HG03039 (cell line): ENCODE results near the gene NUDT22.
"Not testable (repeated sequence)": the region's sequence is repeated elsewhere in the genome, so short reads cannot be mapped to it uniquely, and the experiment has no call there.

Experiments
- ATAC-seq: cut with Tn5 transposase; IDR thresholded peaks from one replicate; pipeline ENCODE4 v1.9.1; 2021; ENCODE audit warnings: mild to moderate bottlenecking, moderate library complexity; ENCODE audit not compliant: unreplicated experiment

Gene NUDT22

DNA sequence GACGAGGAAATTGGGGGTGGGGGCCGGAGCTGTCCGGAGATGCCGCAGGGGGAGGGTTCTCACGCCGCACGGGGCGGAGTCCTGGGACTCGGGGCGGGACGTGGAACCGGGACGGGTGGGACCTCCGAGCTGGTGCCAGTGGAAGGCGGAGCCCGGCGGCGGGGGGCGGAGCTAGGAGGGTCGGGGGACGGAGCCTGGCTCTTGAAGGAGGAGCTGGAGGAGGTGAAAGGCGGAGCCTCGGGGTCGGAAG, 15.1 kb downstream of the NUDT22 start:
- peak; percentile 66 for ATAC-seq

DNA sequence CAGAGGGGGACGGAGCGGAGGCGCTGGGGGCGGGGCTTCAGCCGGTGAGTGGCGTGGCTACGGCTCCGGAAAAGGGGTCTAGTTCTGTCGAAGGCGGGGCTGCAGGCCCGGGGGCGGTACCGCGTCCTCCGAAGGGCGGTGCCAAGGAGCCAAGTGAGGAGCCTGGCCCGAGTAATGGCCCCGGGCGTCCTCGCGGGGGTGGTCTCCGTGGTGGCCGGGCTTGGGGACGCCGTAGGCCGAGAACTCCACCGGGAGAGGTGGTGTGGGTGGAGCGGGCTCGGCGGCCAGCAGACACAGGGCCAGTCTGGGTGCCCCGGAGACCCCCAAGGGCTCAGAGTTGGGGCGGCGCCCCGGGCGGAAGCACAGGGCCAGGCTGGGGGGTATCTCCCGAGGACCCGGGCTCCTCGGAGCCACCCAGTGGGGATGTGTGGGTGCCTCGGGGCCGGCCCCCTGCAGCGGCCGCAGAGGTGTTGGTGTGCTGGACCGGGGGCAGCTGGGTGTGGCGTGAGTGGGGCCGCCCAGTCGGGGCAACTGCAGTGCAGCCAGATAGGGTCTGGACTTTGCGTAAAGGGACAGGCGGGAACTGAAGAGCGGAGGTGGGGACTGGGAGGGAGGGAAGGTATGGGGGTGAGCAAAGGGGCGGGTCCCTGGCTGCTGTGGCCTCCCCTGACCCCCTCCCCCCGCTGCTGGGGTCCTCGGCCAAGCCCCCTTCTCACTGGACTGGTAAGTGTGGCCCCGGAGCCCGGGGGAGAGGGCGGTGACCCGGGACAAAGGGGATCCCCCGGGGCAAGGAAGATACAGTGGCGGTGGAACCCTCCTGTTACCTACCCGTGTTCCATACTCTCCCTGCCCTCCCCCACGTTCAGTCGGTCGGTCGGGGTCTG, 15.7 kb downstream of the NUDT22 start:
- ATAC-seq: peak; percentile 6

DNA sequence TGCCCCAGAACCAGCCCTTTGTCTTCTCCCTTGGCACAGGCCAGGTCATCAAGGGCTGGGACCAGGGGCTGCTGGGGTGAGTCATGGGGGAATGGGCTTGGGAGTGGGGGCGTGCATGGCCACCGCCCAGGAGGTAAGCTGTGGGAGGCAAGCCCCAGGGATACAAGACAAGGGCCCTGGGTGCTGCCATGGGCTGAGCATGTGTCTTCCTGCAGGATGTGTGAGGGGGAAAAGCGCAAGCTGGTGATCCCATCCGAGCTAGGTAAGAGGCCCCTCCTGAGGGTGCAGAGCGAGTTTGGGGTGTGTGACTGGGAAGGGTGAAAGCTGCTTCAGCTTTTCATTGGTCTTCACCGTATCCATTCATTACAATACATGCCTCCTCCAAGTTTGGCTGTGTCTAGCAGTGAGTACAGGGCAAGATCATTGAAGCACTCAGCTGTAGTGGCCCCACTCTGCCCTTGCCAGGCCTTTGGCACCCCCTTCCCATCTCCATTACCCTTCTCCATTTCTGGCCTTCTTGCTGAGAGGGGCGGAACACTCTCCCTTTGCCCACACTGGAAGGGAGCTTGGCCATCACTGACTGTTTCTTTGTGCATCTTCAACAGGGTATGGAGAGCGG, 17.3 kb downstream of the NUDT22 start:
- ATAC-seq: no peak

- no peak for ATAC-seq
Observed at GRCh38 chr11:64244107-64244506, 18.0 kb downstream of the NUDT22 start.

DNA sequence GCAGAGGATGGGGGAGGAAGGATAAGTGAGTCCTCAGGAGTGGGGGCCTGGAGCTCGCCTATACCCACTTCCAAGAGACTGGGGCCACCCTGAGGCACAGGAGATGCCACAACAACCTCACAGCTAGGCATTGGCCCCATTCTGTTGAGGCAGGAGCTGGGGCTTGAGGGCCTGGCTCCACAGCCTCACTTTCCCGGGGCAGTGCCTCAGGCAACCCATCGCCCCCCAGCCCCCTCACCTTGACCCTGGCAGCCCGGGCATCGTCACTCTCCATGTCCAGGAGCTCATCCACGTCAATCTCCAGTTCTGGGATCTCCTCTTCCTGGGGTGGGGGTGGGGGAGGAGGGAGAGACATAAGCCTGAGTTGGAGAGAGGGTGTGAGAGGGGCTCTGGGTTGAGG, 18.9 kb downstream of the NUDT22 start:
- ATAC-seq: no peak

DNA sequence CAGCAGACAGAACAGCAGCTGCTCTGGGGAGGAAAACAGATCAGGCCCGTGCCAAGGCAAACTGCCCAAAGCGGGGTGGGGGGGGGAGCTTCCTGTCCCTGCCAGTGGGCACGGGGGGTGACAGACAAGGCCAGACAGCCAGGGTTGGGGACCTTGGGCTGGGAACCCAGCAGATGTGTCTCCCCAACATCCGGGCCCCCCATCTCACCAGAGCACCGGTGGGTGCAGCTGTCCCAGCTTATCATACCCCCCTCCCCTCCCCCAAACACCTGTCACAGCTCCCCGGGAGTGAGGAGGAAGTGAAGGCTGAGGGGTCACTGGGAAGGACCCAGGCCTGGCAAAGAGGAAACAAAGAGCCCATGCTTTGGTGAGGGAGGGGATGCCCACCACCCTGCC, 19.3 kb downstream of the NUDT22 start:
- ATAC-seq: no peak

GRCh38 chr11:64245797-64246620, 19.9 kb downstream of the NUDT22 start:
- no peak for ATAC-seq

DNA sequence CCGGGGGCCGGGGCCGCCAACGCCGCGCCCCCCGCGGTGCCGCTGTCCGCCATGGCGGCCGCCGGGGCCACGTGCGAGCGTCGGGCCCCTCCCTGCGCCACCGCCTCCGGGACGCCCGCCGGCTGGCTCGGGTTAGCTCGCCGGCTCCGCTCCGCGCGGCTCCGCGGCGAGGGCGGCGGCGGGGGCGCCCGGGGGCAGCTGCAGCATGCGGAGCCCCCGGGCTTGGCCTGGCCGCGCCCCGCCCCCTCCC, 20.5 kb downstream of the NUDT22 start:
- ATAC-seq: not testable (repeated sequence)

GRCh38 chr11:64246871-64247728, 21.0 kb downstream of the NUDT22 start, which contains the start of gene PPP1R14B:
Gene PPP1R14B, minus strand, starts transcription at chr11:64246943. Its CDS starts 270 bp downstream, at chr11:64246673.
- ATAC-seq: no peak

DNA sequence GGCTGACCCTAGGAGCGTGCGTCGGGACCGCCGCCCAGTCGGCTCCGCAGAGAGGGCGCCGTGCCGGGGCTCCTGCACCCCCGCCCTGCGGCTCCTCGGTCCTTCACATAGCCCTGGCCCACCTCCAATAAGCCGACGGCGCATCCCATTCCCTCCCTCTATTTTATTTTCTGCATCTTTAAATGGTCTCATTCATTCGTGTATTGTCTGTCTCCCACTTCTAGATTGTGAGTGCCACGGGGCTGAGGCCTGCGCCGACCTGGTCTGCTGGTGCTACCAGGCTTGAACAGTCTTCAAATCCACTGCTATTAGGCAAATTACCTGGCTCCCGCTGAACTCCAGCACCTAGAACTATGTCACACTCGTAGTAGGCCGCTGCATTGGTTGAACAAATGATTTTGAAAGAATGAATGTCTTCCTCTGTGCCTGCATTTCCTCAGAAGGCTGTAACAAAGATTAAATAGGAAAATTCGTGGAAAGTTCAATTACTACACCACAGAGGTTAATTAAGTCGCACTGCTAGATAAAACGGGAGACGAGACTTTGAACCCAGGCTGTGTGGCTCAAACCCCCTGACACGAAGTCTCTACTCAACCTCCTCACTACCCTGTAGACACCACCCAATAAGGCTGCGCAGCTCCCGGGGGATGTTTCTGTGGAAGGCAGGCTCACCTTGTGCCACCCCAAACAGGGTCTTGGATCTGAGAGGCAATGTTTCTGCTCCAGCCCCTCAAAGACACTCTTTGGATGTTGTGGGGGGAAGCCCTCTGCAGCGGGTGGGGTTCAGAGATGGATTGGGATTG, 21.9 kb downstream of the NUDT22 start:
- no peak for ATAC-seq

GRCh38 chr11:64248578-64248977, 22.5 kb downstream of the NUDT22 start:
- no peak for ATAC-seq

DNA sequence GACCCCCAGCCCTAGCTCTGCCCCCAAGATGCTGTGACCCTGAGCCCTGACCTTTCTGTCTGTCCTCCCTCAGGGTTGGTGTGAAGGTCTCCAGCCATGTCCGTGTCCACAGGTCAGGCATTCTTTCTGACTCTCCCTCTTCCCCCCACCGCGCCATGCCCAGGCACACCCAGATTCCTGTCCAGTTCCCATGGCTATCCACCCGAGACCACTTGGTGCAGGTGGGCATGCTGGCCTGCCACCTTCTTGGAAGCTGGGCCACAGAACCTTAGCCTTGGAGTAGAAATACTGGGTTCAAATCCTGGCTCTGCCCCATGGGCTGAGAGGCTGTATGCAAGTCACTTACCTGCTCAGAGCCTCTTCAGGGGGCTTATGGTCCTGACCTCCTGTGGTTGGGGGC, 23.0 kb downstream of the NUDT22 start:
- ATAC-seq: no peak

- ATAC-seq: no peak
Observed at GRCh38 chr11:64249563-64250414, 23.7 kb downstream of the NUDT22 start.

GRCh38 chr11:64250415-64251015, 24.4 kb downstream of the NUDT22 start:
- no peak for ATAC-seq

- ATAC-seq: peak; percentile 40
Observed at GRCh38 chr11:64251016-64251752, 25.1 kb downstream of the NUDT22 start, which contains the start of gene PLCB3. Gene PLCB3, plus strand, starts transcription at chr11:64251530. Its CDS starts 120 bp downstream, at chr11:64251650.

DNA sequence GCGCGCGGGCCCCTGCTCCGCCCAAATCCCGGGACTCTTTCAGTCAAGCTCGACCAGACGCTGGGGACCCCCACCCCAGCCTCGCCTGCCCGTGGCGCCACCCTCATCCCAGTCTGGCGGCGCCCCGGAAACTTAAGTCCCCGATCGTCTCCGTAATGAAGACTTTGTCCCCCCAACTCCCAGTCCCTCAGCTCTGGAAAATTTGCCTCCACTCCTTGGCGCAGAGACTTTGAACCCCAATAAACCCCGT, 25.6 kb downstream of the NUDT22 start:
- no peak for ATAC-seq

GRCh38 chr11:64252003-64252872, 26.2 kb downstream of the NUDT22 start:
- ATAC-seq: no peak
